ENCODE data around the gene CTSC. TPM values are rescaled to one million over a fixed set of nuclear protein-coding genes. Genes with fewer than 3 reads are reported as not detected.

The CTSC gene
- total and polyA plus RNA-seq, 9 donors, result 20.3 to 257 (median 29.2) TPM

DNA sequence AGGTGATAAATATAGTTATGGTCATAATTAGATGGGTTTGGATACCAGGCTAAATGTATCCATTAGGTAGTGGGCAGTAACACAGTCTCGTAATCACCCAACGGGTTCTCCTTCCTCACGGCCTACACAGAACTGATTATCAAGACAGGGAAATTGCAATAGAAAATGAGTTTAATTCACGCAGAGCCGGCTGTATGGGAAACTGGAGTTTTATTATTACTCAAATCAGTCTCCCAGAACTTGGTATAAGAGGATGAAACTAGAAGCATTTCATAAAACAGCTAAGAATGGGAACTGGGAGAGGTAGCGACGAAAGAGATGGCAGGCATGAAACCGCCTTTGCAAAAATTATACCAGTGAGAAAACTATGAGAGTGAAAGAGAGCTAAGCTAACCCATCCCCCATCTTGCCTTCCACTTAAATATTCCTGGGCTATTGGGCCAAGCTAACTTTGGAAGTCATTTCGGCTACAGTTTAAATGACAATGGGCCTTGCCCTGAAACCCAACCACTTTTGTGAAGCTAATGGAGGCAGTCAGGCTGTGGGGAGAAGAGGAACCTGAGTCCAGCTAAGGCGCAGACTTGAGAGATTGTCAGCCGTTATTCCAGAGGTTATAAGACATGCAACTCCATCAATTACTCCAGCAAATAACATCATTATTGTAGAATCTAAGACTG is 29.6 kb downstream of the CTSC start:
- H3K9me3 ChIP-seq, result no peaks in the 10 kb centered on the region
- intact Hi-C loops (cut with DNase I), result no loop called here
- no peak for DNase-seq
- H3K27me3 ChIP-seq, result no peaks in the 10 kb centered on the region
- no peak overlapping the region for H3K27ac ChIP-seq
- no peak overlapping the region for H3K4me3 ChIP-seq
- 94 to 98% (median 95%) methylated on average over 11 of the region's 11 CpGs for WGBS, 3 donors
- TF ChIP-seq, protein P1, sequence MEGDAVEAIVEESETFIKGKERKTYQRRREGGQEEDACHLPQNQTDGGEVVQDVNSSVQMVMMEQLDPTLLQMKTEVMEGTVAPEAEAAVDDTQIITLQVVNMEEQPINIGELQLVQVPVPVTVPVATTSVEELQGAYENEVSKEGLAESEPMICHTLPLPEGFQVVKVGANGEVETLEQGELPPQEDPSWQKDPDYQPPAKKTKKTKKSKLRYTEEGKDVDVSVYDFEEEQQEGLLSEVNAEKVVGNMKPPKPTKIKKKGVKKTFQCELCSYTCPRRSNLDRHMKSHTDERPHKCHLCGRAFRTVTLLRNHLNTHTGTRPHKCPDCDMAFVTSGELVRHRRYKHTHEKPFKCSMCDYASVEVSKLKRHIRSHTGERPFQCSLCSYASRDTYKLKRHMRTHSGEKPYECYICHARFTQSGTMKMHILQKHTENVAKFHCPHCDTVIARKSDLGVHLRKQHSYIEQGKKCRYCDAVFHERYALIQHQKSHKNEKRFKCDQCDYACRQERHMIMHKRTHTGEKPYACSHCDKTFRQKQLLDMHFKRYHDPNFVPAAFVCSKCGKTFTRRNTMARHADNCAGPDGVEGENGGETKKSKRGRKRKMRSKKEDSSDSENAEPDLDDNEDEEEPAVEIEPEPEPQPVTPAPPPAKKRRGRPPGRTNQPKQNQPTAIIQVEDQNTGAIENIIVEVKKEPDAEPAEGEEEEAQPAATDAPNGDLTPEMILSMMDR (IDR thresholded peaks at IDR 0.05), result no peak
- TF ChIP-seq EP300 (IDR thresholded peaks at IDR 0.05), result no peak
- no peak for TF ChIP-seq POLR2A (IDR thresholded peaks at IDR 0.05)
- H3K36me3 ChIP-seq, result no peaks in the 10 kb centered on the region
- H3K4me1 ChIP-seq (ENCODE audit: insufficient read depth), result peaks cover 3% of the 10 kb centered on the region

GRCh38 chr11:88306785-88307184 is 30.8 kb downstream of the CTSC start:
- Histone ChIP-seq H3K27ac (no peak overlapping the region), H3K4me3 (no peak overlapping the region), H3K27me3 (no peaks in the 10 kb centered on the region), H3K9me3 (no peaks in the 10 kb centered on the region), H3K4me1 (ENCODE audit: insufficient read depth) (no peaks in the 10 kb centered on the region), H3K36me3 (no peaks in the 10 kb centered on the region)
- WGBS, 3 donors, result 91 to 94% (median 94%) methylated on average over 2 of the region's 2 CpGs
- TF ChIP-seq, protein P1 (IDR thresholded peaks at IDR 0.05), result no peak
- TF ChIP-seq POLR2A (IDR thresholded peaks at IDR 0.05) (no peak), EP300 (IDR thresholded peaks at IDR 0.05) (no peak)
- intact Hi-C loops (cut with DNase I), result no loop called here
- no peak for DNase-seq

DNA sequence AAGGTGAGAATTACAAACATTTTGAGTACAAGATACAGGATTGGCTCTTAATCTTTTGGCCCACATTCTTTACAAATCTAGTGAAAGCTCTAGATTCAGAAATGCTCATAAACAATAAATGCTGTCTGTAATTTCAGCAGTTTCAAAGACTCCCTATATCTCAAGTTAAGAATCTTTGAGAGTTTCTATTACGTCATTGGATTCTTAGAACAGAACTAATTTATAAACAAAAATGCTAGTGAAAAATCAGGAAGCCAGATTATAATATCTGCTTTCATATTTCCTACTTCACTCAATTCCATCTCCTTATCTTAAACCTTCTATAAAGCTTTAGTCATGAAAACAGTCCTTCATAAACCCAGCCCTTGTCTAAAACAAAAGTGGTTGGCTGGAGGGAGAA is 32.1 kb downstream of the CTSC start:
- Histone ChIP-seq H3K4me3 (no peak overlapping the region), H3K36me3 (no peaks in the 10 kb centered on the region), H3K9me3 (no peaks in the 10 kb centered on the region), H3K27me3 (no peaks in the 10 kb centered on the region), H3K4me1 (ENCODE audit: insufficient read depth) (no peaks in the 10 kb centered on the region), H3K27ac (no peak overlapping the region)
- no peak for DNase-seq
- intact Hi-C loops (cut with DNase I), result no loop called here
- 92 to 98% (median 97%) methylated on average over 1 of the region's 1 CpG for WGBS, 3 donors
- TF ChIP-seq, protein P1 (IDR thresholded peaks at IDR 0.05), result no peak
- TF ChIP-seq POLR2A (IDR thresholded peaks at IDR 0.05), result no peak
- no peak for TF ChIP-seq EP300 (IDR thresholded peaks at IDR 0.05)

- no peaks in the 10 kb centered on the region for H3K27me3 ChIP-seq
- intact Hi-C loops (cut with DNase I), result no loop called here
- H3K4me1 ChIP-seq (ENCODE audit: insufficient read depth), result no peaks in the 10 kb centered on the region
- TF ChIP-seq, protein P1 (IDR thresholded peaks at IDR 0.05), result no peak
- no peak for TF ChIP-seq POLR2A (IDR thresholded peaks at IDR 0.05)
- TF ChIP-seq EP300 (IDR thresholded peaks at IDR 0.05), result no peak
- no peaks in the 10 kb centered on the region for H3K9me3 ChIP-seq
- H3K36me3 ChIP-seq, result no peaks in the 10 kb centered on the region
- H3K4me3 ChIP-seq, result no peak overlapping the region
- WGBS, 3 donors, result 100% methylated on average over 1 of the region's 1 CpG
- no peak overlapping the region for H3K27ac ChIP-seq
- no peak for DNase-seq
Observed at GRCh38 chr11:88304352-88304751, 33.2 kb downstream of the CTSC start.

All from ovary (tissue), 9 donors.